Adrenal gland (tissue), 12 donors: ENCODE data around the gene SLC2A9. TPM values are rescaled to one million over a fixed set of nuclear protein-coding genes. Genes with fewer than 3 reads are reported as not detected.

Experiments
- DNase-seq, 7 donors: peaks; one replicate each; pipeline ENCODE4 v3.0.0-alpha.2; 2019 to 2020
- H3K27ac ChIP-seq, 5 donors: fragments of 200-600 bp; sonication (generic) in 4 of 5; 1 replicate in 3 of 5; 2 replicates in 2 of 5; pipeline versions ENCODE4 v1.5.1 to v1.8.0; 2016 to 2020; ENCODE audit warnings: mild to moderate bottlenecking in 1 of 5
- H3K27me3 ChIP-seq: fragments of 200-600 bp; 2 replicates; pipeline ENCODE4 v1.8.0; 2021
- H3K36me3 ChIP-seq, 2 donors: fragments of 200-600 bp; replicated peaks in 1 of 2; 1 replicate in 1 of 2; 2 replicates in 1 of 2; pipeline versions ENCODE4 v1.5.1 to v1.8.0; 2018 to 2022
- H3K4me1 ChIP-seq, 2 donors: fragments of 200-600 bp; replicated peaks in 1 of 2; 1 replicate in 1 of 2; 2 replicates in 1 of 2; pipeline versions ENCODE4 v1.5.1 to v1.8.0; 2018 to 2021
- H3K4me3 ChIP-seq, 4 donors: fragments of 200-600 bp; sonication (generic) in 3 of 4; one replicate each; pipeline ENCODE4 v1.5.1; 2016 to 2018
- H3K9me3 ChIP-seq, 3 donors: fragments of 200-600 bp; sonication (generic) in 1 of 3; replicated peaks in 1 of 3; 1 replicate in 2 of 3; 2 replicates in 1 of 3; pipeline versions ENCODE4 v1.5.1 to v1.8.0; 2016 to 2021
- POLR2A ChIP-seq, 2 donors: fragments of 450-650 bp; IDR thresholded peaks; one replicate each; pipeline ENCODE4 v1.6.1; 2017; ENCODE audit warnings: antibody characterized with exemption in 2 of 2, mild to moderate bottlenecking in 2 of 2, moderate library complexity in 1 of 2
- WGBS, 4 donors: extraction: QIAGEN DNeasy Blood & Tissue Kit in 2 of 4; methylation state at CpG; one replicate each; pipeline versions ENCODE4 v1.1.5 to v1.1.7; 2013 to 2017; 5-methylcytosine and 5-hydroxymethylcytosine counted together
- intact Hi-C, 2 donors: fragments of 100-400 bp; cut with DNase I; formaldehyde crosslinking; loops; one replicate each; pipeline versions ENCODE4 v1.14.1 to v1.15.0; 2022 to 2023
- polyA plus RNA-seq, 3 donors: library from polyadenylated mRNA; stranded (reverse); fragments of 200-250 nt in 2 of 3; fragments of 350-450 nt in 1 of 3; fragmentation: Illumina TruSeq in 1 of 3; extraction: RNeasy Lipid Tissue Mini Kit (QIAGEN cat#74804) in 1 of 3; gene quantifications; one replicate each; pipeline ENCODE4 v1.2.3, GENCODE V29; 2013 to 2014
- total RNA-seq, 9 donors: library from RNA; depleted of rRNA in 4 of 9; stranded (reverse); fragments of >200 nt in 4 of 9; fragments of 120-200 nt in 1 of 9; fragmentation: NEBNext Ultra II Directional in 1 of 9; extraction: Animal tissue kit (Norgen Biotek cat#: 25700) in 1 of 9; gene quantifications; one replicate each; pipeline versions ENCODE4 v1.1.0 to v1.2.4, GENCODE V29; 2013 to 2023
- TF ChIP-seq, protein P1 (sequence below), 6 experiments: fragments of 450-650 bp in 4 of 6; fragments of 200-600 bp in 2 of 6; sonication (generic) in 1 of 6; IDR thresholded peaks; 1 replicate in 5 of 6; 2 replicates in 1 of 6; pipeline versions ENCODE4 v1.5.1 to v1.8.0; 2016 to 2021; ENCODE audit warnings: antibody characterized with exemption in 6 of 6, mild to moderate bottlenecking in 2 of 6, moderate library complexity in 1 of 6
- donor health status: healthy with polysubstance abuse.
- donor health status: Bipolar disorder and iron deficiency.
- donor health status: DM: yes; HTN: yes; CAD: no.
- donor health status: DM: no; HTN: no; CAD: no.
- donor health status: DM: no; HTN: no; CAD: no.
- donor health status: DM: yes; HTN: yes; CAD: no.

The SLC2A9 gene
- total and polyA plus RNA-seq, 12 donors, result 1.8 to 16.6 (median 8.5) TPM

DNA sequence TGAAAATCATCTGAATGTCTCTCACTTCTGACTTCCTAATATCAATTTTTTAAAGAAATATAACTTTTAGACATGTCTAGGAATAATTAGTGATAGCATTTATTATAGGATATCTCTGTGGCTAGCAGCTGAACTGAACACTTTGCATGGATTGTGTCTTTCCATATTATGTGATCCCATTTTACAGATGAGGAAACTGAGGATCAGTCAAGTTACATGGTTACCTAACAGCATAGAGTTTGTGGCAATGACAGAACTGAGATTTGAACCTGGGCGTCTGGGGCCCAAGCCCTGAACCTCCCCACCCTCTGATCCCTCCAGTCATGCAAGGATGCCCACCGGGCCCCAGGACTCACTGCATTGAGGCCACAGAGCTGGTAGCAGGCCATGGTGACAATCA is 101.3 kb downstream of the SLC2A9 start:
- Histone ChIP-seq H3K27ac (no peak overlapping the region), H3K9me3 (no peaks in the 10 kb centered on the region), H3K27me3 (no peaks in the 10 kb centered on the region), H3K4me1 (no peaks in the 10 kb centered on the region), H3K36me3 (no peaks in the 10 kb centered on the region), H3K4me3 (no peak overlapping the region)
- intact Hi-C loops, result no loop called here
- DNase-seq, result no peak
- TF ChIP-seq POLR2A (IDR thresholded peaks at IDR 0.05), result no peak
- TF ChIP-seq, protein P1, sequence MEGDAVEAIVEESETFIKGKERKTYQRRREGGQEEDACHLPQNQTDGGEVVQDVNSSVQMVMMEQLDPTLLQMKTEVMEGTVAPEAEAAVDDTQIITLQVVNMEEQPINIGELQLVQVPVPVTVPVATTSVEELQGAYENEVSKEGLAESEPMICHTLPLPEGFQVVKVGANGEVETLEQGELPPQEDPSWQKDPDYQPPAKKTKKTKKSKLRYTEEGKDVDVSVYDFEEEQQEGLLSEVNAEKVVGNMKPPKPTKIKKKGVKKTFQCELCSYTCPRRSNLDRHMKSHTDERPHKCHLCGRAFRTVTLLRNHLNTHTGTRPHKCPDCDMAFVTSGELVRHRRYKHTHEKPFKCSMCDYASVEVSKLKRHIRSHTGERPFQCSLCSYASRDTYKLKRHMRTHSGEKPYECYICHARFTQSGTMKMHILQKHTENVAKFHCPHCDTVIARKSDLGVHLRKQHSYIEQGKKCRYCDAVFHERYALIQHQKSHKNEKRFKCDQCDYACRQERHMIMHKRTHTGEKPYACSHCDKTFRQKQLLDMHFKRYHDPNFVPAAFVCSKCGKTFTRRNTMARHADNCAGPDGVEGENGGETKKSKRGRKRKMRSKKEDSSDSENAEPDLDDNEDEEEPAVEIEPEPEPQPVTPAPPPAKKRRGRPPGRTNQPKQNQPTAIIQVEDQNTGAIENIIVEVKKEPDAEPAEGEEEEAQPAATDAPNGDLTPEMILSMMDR (IDR thresholded peaks at IDR 0.05), result no peak
- WGBS, 4 donors, result 79 to 94% (median 90%) methylated on average over 2 of the region's 2 CpGs

DNA sequence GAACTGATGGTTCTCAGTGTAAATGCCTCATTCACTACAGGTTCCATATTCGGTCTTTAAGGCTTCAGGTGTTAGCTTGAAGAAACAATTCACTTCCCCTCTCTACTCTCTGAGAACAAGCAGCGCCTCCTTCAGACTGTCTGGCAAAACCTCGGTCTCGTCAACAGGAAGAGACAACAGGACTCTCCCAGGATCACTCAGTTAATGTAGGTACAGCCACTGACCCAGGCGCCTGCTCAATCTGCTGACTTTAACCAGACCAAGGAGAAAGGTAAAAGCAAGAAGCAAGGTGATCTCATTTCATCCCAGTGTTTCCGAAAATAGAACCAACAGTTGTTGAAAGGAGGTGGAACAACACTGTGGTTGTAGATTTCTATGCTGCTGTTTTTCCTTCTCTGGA is 102.2 kb downstream of the SLC2A9 start:
- Histone ChIP-seq H3K36me3 (no peaks in the 10 kb centered on the region), H3K9me3 (no peaks in the 10 kb centered on the region), H3K4me3 (no peak overlapping the region), H3K4me1 (no peaks in the 10 kb centered on the region), H3K27me3 (no peaks in the 10 kb centered on the region), H3K27ac (no peak overlapping the region)
- WGBS, 4 donors, result 91 to 95% (median 92%) methylated on average over 6 of the region's 6 CpGs
- TF ChIP-seq, protein P1 (IDR thresholded peaks at IDR 0.05), result no peak
- TF ChIP-seq POLR2A (IDR thresholded peaks at IDR 0.05), result no peak
- no peak for DNase-seq
- intact Hi-C loops, result no loop called here

DNA sequence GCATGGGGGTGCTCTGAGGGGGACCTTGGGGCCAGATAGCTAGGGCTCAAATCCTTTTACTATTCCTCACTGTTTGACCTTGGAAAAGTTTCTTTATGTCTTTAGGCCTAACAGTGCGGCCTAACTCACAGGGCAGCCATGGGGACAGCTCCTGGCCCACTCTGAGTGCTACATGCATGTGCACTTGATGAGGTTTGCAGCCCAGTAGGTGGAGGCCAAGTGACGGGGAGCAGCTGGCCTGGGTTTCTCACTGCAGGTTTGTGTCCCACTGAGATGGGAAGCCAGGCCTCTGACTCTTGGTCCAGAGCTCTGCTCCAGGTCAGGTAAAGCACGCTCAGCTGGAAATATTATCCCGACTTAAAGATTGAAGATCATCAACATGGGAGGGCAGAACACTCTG is 102.8 kb downstream of the SLC2A9 start:
- WGBS, 4 donors, result 91 to 98% (median 95%) methylated on average over 4 of the region's 4 CpGs
- H3K27me3 ChIP-seq, result no peaks in the 10 kb centered on the region
- intact Hi-C loops, result no loop called here
- no peak overlapping the region for H3K27ac ChIP-seq
- no peak for DNase-seq
- no peaks in the 10 kb centered on the region for H3K9me3 ChIP-seq
- no peaks in the 10 kb centered on the region for H3K36me3 ChIP-seq
- H3K4me3 ChIP-seq, result no peak overlapping the region
- TF ChIP-seq POLR2A (IDR thresholded peaks at IDR 0.05), result no peak
- TF ChIP-seq, protein P1 (IDR thresholded peaks at IDR 0.05), result no peak
- H3K4me1 ChIP-seq, result no peaks in the 10 kb centered on the region

DNA sequence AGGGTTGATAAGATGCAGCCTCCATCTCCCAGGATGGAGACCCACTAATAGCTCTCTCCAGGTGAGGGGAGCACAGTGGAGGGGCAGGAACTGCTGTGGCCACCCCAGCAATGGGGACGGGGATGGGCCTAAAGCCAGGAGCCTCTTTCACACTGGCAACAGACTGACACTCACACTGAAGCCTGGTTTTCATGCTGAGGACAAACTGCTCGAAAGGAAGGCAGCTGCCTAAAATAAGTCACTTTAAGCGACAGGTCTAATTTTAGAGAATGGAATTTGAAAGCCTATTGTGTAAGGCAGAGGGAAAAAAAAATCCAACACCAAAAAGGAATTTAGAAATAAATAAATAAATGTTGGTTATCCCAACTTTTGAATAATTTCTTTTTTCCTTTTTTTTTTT is 104.4 kb downstream of the SLC2A9 start:
- intact Hi-C loops, result no loop called here
- H3K4me1 ChIP-seq, result no peaks in the 10 kb centered on the region
- WGBS, 4 donors, result 75 to 83% (median 81%) methylated on average over 3 of the region's 3 CpGs
- H3K9me3 ChIP-seq, result no peaks in the 10 kb centered on the region
- no peak overlapping the region for H3K4me3 ChIP-seq
- H3K36me3 ChIP-seq, result no peaks in the 10 kb centered on the region
- TF ChIP-seq, protein P1 (IDR thresholded peaks at IDR 0.05), result no peak
- TF ChIP-seq POLR2A (IDR thresholded peaks at IDR 0.05), result no peak
- H3K27ac ChIP-seq, result no peak overlapping the region
- DNase-seq, result no peak
- H3K27me3 ChIP-seq, result no peaks in the 10 kb centered on the region
